Spleen (tissue), 7 donors: ENCODE measurements around the gene TLE7.

Experiments
- POLR2A ChIP-seq, 3 donors: fragments of 450-650 bp; IDR thresholded peaks; one replicate each; pipeline ENCODE4 v1.5.1; 2017; ENCODE audit warnings: antibody characterized with exemption in 3 of 3, mild to moderate bottlenecking in 1 of 3
- POLR2AphosphoS5 ChIP-seq, 3 donors: sonication (generic); formaldehyde crosslinking; IDR thresholded peaks; one replicate each; pipeline ENCODE4 v1.5.1; 2017; ENCODE audit warnings: antibody characterized with exemption in 3 of 3
- TF ChIP-seq, protein P1 (sequence below), 11 experiments: fragments of 200-600 bp in 7 of 11; fragments of 450-650 bp in 4 of 11; sonication (generic) in 4 of 11; IDR thresholded peaks in 8 of 11; conservative IDR thresholded peaks in 3 of 11; 1 replicate in 7 of 11; 2 replicates in 4 of 11; pipeline versions ENCODE4 v1.4.0 to v1.8.0; 2016 to 2021; ENCODE audit warnings: antibody characterized with exemption in 11 of 11, inconsistent platforms in 4 of 11, mild to moderate bottlenecking in 1 of 11
- donor health status: DM: no; HTN: no; CAD: no; lungs with moderate emphysema.
- donor health status: DM: no; HTN: no; CAD: no.
- donor health status: DM: no; HTN: no; CAD: no.

- peak; percentile 95 to 97 (median 96) for TF ChIP-seq POLR2AphosphoS5 (IDR thresholded peaks at IDR 0.05)
- TF ChIP-seq, protein P1, sequence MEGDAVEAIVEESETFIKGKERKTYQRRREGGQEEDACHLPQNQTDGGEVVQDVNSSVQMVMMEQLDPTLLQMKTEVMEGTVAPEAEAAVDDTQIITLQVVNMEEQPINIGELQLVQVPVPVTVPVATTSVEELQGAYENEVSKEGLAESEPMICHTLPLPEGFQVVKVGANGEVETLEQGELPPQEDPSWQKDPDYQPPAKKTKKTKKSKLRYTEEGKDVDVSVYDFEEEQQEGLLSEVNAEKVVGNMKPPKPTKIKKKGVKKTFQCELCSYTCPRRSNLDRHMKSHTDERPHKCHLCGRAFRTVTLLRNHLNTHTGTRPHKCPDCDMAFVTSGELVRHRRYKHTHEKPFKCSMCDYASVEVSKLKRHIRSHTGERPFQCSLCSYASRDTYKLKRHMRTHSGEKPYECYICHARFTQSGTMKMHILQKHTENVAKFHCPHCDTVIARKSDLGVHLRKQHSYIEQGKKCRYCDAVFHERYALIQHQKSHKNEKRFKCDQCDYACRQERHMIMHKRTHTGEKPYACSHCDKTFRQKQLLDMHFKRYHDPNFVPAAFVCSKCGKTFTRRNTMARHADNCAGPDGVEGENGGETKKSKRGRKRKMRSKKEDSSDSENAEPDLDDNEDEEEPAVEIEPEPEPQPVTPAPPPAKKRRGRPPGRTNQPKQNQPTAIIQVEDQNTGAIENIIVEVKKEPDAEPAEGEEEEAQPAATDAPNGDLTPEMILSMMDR (IDR thresholded peaks at IDR 0.05 in 8 of 11, conservative IDR thresholded peaks at IDR 0.05 in 3 of 11): peak in 1 of 11 experiments; percentile 27
- TF ChIP-seq POLR2A (IDR thresholded peaks at IDR 0.05): peak in 1 of 3 donors; percentile 33
These were observed 20.1 kb upstream of the TLE7 start, which contains the start of gene ZNF23 for GRCh38 chr16:71461686-71462648.
